NCI-H748 treated with DMSO at 0.1 percent for 48 hours (cell line): ENCODE measurements around the gene MAPKBP1.

Source experiments
- DNase-seq: peaks from one replicate; lab custom pipeline; 2025; lab: John Stamatoyannopoulos, UW

MAPKBP1 gene

GRCh38 chr15:41868321-41868720 is 94.0 kb downstream of the MAPKBP1 start:
- DNase-seq, result no peak

- no peak for DNase-seq
Observed at GRCh38 chr15:41869770-41870688, 95.7 kb downstream of the MAPKBP1 start.

- no peak for DNase-seq
Observed at GRCh38 chr15:41870689-41871081, 96.4 kb downstream of the MAPKBP1 start.

- no peak for DNase-seq
Observed at GRCh38 chr15:41871175-41871905, 97.1 kb downstream of the MAPKBP1 start.

- no peak for DNase-seq
Observed at GRCh38 chr15:41872166-41872747, 98.0 kb downstream of the MAPKBP1 start.

- no peak for DNase-seq
Observed at GRCh38 chr15:41873711-41874110, 99.4 kb downstream of the MAPKBP1 start.

- no peak for DNase-seq
Observed at GRCh38 chr15:41874736-41875135, 100.5 kb downstream of the MAPKBP1 start.

- no peak for DNase-seq
Observed at GRCh38 chr15:41876007-41876406, 101.7 kb downstream of the MAPKBP1 start.

GRCh38 chr15:41876689-41877088 is 102.4 kb downstream of the MAPKBP1 start:
- no peak for DNase-seq
